A673 (cell line): Measurements from ENCODE around the gene RSPH9. TPM values are rescaled to one million over a fixed set of nuclear protein-coding genes. Genes with fewer than 3 reads are reported as not detected.

ENCODE experiments used
- BruUV-seq: library from RNA; stranded (reverse); fragments of 400-500 nt; replicated peaks from 2 replicates; lab custom pipeline; 2021; lab: Mats Ljungman, UMichigan
- CTCF ChIA-PET: fragments of 300-600 bp; sonication (Branson Sonifier 250); formaldehyde crosslinking; loops from one replicate; lab custom pipeline; 2022; ENCODE audit warnings: antibody characterized with exemption; lab: Charles Lee
- POLR2A ChIA-PET: fragments of 300-600 bp; sonication (Branson Sonifier 250); formaldehyde crosslinking; loops from one replicate; lab custom pipeline; 2022; ENCODE audit warnings: antibody characterized with exemption; ENCODE audit not compliant: low non-redundant PET; lab: Charles Lee
- DNase-seq: peaks from one replicate; pipeline ENCODE4 v3.0.0-alpha.2; 2015; ENCODE audit warnings: low spot score
- H3K27ac ChIP-seq: fragments of 200-600 bp; sonication (generic); 2 replicates; pipeline ENCODE4 v1.5.1; 2016; ENCODE audit warnings: mixed run types, low read depth, mild to moderate bottlenecking, mixed read lengths, antibody characterized with exemption, low read length; ENCODE audit not compliant: poor library complexity, severe bottlenecking
- H3K27me3 ChIP-seq: fragments of 200-600 bp; sonication (generic); replicated peaks from 2 replicates; pipeline ENCODE4 v1.6.1; 2017; ENCODE audit warnings: mixed run types, low read depth, mild to moderate bottlenecking, mixed read lengths, antibody characterized with exemption, low read length; ENCODE audit not compliant: insufficient read depth, poor library complexity
- H3K36me3 ChIP-seq: fragments of 200-600 bp; sonication (generic); 2 replicates; pipeline ENCODE4 v1.6.1; 2016; ENCODE audit warnings: mixed run types, mild to moderate bottlenecking, mixed read lengths, antibody characterized with exemption, low read length; ENCODE audit not compliant: insufficient read depth, poor library complexity, severe bottlenecking
- H3K4me1 ChIP-seq: fragments of 200-600 bp; sonication (generic); 2 replicates; pipeline ENCODE4 v1.6.1; 2017; ENCODE audit warnings: mixed run types, mild to moderate bottlenecking, mixed read lengths, antibody characterized with exemption, low read length; ENCODE audit not compliant: insufficient read depth, poor library complexity, severe bottlenecking
- H3K4me3 ChIP-seq: fragments of 200-600 bp; sonication (generic); 2 replicates; pipeline ENCODE4 v1.5.1; 2016; ENCODE audit warnings: low read depth, mixed run types, mild to moderate bottlenecking, mixed read lengths, low read length; ENCODE audit not compliant: poor library complexity, severe bottlenecking
- H3K9me3 ChIP-seq: fragments of 200-600 bp; sonication (generic); 2 replicates; pipeline ENCODE4 v1.6.1; 2016; ENCODE audit warnings: mixed run types, low read depth, mild to moderate bottlenecking, mixed read lengths, antibody characterized with exemption, low read length; ENCODE audit not compliant: poor library complexity, severe bottlenecking
- EZH2 ChIP-seq: fragments of 200-600 bp; sonication (generic); IDR thresholded peaks from 2 replicates; pipeline ENCODE4 v1.6.1; 2017; ENCODE audit warnings: borderline replicate concordance, low read depth, mild to moderate bottlenecking, mixed read lengths, antibody characterized with exemption, low read length; ENCODE audit not compliant: poor library complexity, severe bottlenecking
- intact Hi-C: fragments of 100-400 bp; cut with micrococcal nuclease; formaldehyde crosslinking; loops from one replicate; pipeline ENCODE4 v1.10.0; 2022; ENCODE audit not compliant: unreplicated experiment
- total RNA-seq: library from RNA; stranded (reverse); gene quantifications from 2 replicates; pipeline ENCODE4 v1.2.3, GENCODE V29; 2021
- TF ChIP-seq, protein P1 (sequence below): fragments of 300-800, 200-600 bp; sonication (generic); conservative IDR thresholded peaks from 2 replicates; pipeline ENCODE4 v1.5.1; 2017; ENCODE audit warnings: low read depth, mild to moderate bottlenecking, antibody characterized with exemption, low read length, moderate library complexity, mixed read lengths

The RSPH9 gene
- total RNA-seq, 1 experiment from 2014 or later, result 0.11 TPM

DNA sequence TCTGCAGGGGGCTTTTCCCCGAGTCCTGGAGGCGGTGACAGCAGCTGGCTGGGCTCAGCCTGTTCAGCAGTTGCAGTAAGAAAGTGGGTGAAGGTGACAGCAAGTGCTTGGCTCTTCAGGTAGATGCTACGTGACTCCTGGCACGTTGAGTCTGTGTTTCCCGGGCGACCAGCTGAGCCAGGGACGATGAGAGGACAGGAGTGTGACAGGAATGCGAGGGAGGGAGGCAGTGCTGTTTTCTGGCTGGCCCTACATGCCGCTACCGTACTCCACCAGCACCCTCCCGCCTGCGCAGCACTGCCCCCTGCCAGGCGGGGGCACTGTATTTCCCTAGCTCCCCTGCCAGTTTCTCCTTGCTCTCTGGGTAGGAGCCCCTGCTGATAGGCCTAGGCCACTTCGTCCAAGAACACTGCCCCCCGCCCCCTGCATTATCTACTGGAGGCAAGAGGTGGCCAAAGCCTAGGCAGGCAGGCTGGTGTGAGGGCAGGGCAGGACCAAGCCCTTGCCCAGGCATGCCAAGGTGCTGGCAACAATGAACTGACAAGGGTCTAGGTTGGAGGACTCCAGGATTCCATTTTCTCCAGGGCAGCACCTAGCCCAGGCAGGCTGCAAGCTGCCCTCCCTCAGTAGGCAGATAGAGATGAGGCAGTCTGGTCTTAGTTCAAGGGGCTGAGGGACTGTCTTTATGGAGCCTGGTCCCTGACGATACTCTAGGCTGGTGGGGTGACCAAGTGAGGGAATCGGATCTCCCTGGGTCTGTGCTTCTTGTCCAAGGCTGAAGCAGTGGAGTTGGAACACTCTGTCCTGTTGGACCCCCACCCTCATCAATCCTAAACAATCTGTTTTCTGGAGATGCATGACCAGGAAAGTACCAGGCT, 23.6 kb downstream of the RSPH9 start:
- Histone ChIP-seq H3K27ac (no peak overlapping the region), H3K27me3 (no peaks in the 10 kb centered on the region), H3K36me3 (peaks cover 20% of the 10 kb centered on the region), H3K4me1 (peaks cover 14% of the 10 kb centered on the region), H3K4me3 (no peak overlapping the region), H3K9me3 (no peaks in the 10 kb centered on the region)
- intact Hi-C loops, result loop anchor here (5.0 kb wide), 1 partner anchor 89 kb away; no protein-coding TSS in a partner anchor
- TF ChIP-seq, protein P1, sequence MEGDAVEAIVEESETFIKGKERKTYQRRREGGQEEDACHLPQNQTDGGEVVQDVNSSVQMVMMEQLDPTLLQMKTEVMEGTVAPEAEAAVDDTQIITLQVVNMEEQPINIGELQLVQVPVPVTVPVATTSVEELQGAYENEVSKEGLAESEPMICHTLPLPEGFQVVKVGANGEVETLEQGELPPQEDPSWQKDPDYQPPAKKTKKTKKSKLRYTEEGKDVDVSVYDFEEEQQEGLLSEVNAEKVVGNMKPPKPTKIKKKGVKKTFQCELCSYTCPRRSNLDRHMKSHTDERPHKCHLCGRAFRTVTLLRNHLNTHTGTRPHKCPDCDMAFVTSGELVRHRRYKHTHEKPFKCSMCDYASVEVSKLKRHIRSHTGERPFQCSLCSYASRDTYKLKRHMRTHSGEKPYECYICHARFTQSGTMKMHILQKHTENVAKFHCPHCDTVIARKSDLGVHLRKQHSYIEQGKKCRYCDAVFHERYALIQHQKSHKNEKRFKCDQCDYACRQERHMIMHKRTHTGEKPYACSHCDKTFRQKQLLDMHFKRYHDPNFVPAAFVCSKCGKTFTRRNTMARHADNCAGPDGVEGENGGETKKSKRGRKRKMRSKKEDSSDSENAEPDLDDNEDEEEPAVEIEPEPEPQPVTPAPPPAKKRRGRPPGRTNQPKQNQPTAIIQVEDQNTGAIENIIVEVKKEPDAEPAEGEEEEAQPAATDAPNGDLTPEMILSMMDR, result peak; percentile 74
- no peak for TF ChIP-seq EZH2
- CTCF ChIA-PET, result interaction anchor here (0.7 to 2.6 kb wide), 4 partner anchors 28 to 411 kb away, joined by 3 to 29 read pairs (median 7); no protein-coding TSS in a partner anchor
- DNase-seq, result peak; percentile 76
- POLR2A ChIA-PET, result no interaction called here
- no TSS peak for BruUV-seq

DNA sequence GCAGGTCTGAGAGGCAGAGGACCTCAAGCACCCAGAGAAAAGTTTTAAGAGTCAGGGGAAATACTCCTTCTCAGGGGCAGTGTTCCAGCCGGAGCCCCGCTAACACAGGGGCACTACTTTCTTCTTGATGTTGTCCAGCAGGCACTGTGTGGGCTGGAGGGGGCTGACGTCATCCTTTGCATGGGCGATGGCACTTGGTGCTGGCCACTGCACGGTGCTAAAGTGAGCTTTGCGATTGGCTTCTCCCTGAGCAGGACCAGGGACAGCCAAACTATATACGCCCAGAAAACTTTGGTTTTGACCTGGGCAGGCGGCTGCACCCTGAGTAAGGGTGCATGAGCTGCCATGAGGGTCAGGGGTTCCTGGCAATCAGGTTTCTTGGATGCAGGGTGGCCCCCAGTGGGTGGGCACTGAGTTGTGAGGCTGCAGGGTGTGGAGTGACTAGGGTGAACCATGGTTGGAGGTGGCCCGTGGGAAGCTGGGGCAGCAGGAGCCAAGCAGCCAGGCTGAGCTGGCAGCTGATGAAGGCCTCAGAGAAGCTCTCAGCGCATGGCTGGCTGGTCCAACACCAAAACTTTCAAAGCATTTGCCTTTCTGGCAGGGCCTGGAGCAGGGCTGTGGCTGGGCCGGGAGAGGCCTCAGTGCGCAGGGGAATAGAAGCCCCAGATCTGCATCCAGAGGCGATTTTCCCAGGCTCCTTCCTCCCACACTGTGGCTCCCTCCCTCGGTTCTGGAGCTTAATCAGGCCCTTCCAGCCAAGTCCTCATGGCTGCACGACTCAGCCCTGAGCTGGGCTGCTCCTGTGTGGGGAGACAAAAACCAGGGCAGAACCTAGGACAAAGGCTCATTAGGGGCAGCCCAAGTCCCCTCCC, 24.4 kb downstream of the RSPH9 start:
- Histone ChIP-seq H3K4me1 (peaks cover 14% of the 10 kb centered on the region), H3K4me3 (no peak overlapping the region), H3K27ac (peak overlapping the region; percentile 21), H3K27me3 (no peaks in the 10 kb centered on the region), H3K9me3 (no peaks in the 10 kb centered on the region), H3K36me3 (peaks cover 29% of the 10 kb centered on the region)
- ChIA-PET CTCF (interaction anchor here (0.6 to 2.6 kb wide), 3 partner anchors 405 to 553 kb away, joined by 3 to 11 read pairs (median 8); no protein-coding TSS in a partner anchor), POLR2A (interaction anchor here (0.7 kb wide), 1 partner anchor 34 kb away, joined by 3 read pairs; no protein-coding TSS in a partner anchor)
- no peak for TF ChIP-seq EZH2
- TF ChIP-seq, protein P1, result no peak
- DNase-seq, result no peak
- no TSS peak for BruUV-seq
- intact Hi-C loops, result loop anchor here (5.0 kb wide), 1 partner anchor 88 kb away; no protein-coding TSS in a partner anchor
